ENCODE measurements around the gene RPS3A.

RPS3A gene

DNA sequence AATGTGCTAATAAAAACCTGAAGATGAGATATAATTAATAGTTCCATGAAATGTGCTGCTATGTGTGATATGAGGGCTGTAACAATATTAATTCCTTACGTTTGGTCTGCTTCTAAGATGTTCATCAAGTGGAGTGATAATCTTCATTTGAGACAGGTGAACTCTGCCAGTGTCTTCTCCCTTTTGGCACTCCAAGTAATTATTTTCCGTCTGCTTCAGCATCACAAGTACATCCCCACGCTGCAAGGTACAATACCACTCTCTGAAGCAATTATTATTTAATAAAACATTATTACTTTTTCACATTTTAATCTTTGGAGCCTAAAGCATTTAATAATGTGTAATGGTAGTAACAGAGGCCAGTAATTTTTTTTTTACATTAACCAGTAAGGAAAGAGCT is 44.4 kb downstream of the RPS3A start:
- H3K4me1 ChIP-seq (ENCODE audit: control insufficient read depth, insufficient read depth, low read length, poor library complexity, severe bottlenecking): no peaks in the 10 kb centered on the region
- no peaks in the 10 kb centered on the region for H3K36me3 ChIP-seq (ENCODE audit: control insufficient read depth, insufficient read depth, low read length)
- H3K9me3 ChIP-seq (ENCODE audit: control insufficient read depth, low read length): no peaks in the 10 kb centered on the region
- no peak overlapping the region for H3K27ac ChIP-seq (ENCODE audit: insufficient read depth, low read length, poor library complexity, severe bottlenecking)
- DNase-seq: no peak
- no peak overlapping the region for H3K4me3 ChIP-seq (ENCODE audit: insufficient read depth, low read depth, low read length, poor library complexity, severe bottlenecking)
- no peaks in the 10 kb centered on the region for H3K27me3 ChIP-seq (replicated peaks; ENCODE audit: control insufficient read depth, insufficient read depth, low read length, poor library complexity, severe bottlenecking)

DNA sequence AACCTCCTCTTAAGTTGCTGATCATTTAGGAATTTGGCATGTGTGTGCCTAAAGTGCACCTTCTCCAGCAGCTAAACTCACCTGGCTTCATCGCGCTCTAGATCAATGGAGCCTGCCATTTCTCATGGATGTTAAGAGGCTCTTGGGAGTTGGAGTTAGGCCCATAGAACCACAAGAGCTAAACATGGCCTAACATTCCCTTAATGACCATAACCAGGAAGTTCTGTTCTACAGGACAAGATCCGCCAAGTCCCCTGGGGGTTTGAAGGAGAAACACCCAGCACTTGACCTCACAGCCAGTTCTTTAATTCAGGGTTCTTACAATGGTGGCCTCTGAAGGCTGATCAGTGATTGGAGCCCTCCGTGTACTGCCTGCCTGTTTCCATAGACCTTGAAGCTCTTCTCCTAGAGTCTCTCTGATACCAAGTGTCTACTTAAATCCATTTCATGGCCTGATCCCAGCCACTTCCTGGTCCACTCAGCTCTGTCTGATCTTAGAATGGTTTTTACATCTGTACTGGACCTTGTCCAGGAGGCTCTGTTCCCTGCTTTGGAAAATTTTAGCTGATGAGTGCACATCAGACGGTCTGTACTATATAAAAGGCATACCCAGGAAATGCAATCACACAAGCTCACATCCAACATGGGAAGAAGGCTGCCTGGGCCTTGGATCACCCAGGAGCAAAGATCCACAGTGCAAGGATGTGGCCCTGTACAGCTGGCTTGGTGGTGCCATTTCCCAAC is 45.1 kb downstream of the RPS3A start:
- H3K36me3 ChIP-seq (ENCODE audit: control insufficient read depth, insufficient read depth, low read length): no peaks in the 10 kb centered on the region
- no peak for DNase-seq

DNA sequence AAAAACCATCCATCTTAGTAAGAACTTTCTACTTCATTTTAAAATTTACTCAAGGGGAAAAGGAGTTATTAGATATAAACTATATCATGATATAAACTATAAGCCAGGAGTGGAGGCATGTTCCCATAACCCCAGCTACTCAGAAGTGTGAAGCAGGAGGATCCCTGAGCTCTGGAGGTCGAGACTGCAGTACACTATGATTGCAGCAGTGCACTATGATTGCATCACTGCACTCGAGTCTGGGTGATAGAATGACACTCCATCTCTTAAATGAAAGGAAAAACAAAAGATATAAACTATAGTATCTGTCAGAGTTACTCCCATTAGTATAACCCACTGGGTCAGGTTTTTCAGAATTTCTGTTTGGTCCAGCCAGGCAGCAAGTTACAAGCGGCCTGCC is 47.6 kb downstream of the RPS3A start:
- Histone ChIP-seq H3K36me3 (ENCODE audit: control insufficient read depth, insufficient read depth, low read length) (no peaks in the 10 kb centered on the region), H3K9me3 (ENCODE audit: control insufficient read depth, low read length) (no peaks in the 10 kb centered on the region), H3K4me1 (ENCODE audit: control insufficient read depth, insufficient read depth, low read length, poor library complexity, severe bottlenecking) (no peaks in the 10 kb centered on the region), H3K27ac (ENCODE audit: insufficient read depth, low read length, poor library complexity, severe bottlenecking) (no peak overlapping the region), H3K27me3 (replicated peaks; ENCODE audit: control insufficient read depth, insufficient read depth, low read length, poor library complexity, severe bottlenecking) (no peaks in the 10 kb centered on the region), H3K4me3 (ENCODE audit: insufficient read depth, low read depth, low read length, poor library complexity, severe bottlenecking) (no peak overlapping the region)
- no peak for DNase-seq

More for the DNA sequence above, 45.1 kb downstream of the RPS3A start:
- Histone ChIP-seq H3K27me3 (replicated peaks; ENCODE audit: control insufficient read depth, insufficient read depth, low read length, poor library complexity, severe bottlenecking) (no peaks in the 10 kb centered on the region), H3K4me3 (ENCODE audit: insufficient read depth, low read depth, low read length, poor library complexity, severe bottlenecking) (no peak overlapping the region), H3K4me1 (ENCODE audit: control insufficient read depth, insufficient read depth, low read length, poor library complexity, severe bottlenecking) (no peaks in the 10 kb centered on the region), H3K9me3 (ENCODE audit: control insufficient read depth, low read length) (no peaks in the 10 kb centered on the region), H3K27ac (ENCODE audit: insufficient read depth, low read length, poor library complexity, severe bottlenecking) (no peak overlapping the region)

DNA sequence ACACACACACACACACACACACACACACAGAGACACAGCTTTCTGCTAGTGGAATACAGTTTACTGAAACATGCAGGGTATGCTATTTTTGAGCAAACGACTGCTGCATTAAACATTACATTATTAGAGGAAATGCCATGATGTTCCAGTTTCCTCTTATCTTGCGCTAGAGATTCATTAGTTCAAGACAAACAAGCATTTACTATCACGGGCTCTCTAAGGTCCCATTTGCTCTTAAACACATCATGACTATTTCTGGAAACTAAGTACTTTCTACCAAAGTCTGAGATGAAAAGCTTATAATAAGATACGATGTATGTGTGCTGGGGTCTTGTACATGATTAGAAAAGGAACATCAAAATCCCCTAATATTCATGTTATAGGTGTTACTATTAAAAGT is 48.8 kb downstream of the RPS3A start:
- Histone ChIP-seq H3K27me3 (replicated peaks; ENCODE audit: control insufficient read depth, insufficient read depth, low read length, poor library complexity, severe bottlenecking) (no peaks in the 10 kb centered on the region), H3K4me3 (ENCODE audit: insufficient read depth, low read depth, low read length, poor library complexity, severe bottlenecking) (no peak overlapping the region), H3K9me3 (ENCODE audit: control insufficient read depth, low read length) (no peaks in the 10 kb centered on the region), H3K27ac (ENCODE audit: insufficient read depth, low read length, poor library complexity, severe bottlenecking) (no peak overlapping the region), H3K4me1 (ENCODE audit: control insufficient read depth, insufficient read depth, low read length, poor library complexity, severe bottlenecking) (no peaks in the 10 kb centered on the region), H3K36me3 (ENCODE audit: control insufficient read depth, insufficient read depth, low read length) (no peaks in the 10 kb centered on the region)
- no peak for DNase-seq

- Histone ChIP-seq H3K9me3 (ENCODE audit: control insufficient read depth, low read length) (no peaks in the 10 kb centered on the region), H3K4me1 (ENCODE audit: control insufficient read depth, insufficient read depth, low read length, poor library complexity, severe bottlenecking) (no peaks in the 10 kb centered on the region), H3K4me3 (ENCODE audit: insufficient read depth, low read depth, low read length, poor library complexity, severe bottlenecking) (no peak overlapping the region), H3K27ac (ENCODE audit: insufficient read depth, low read length, poor library complexity, severe bottlenecking) (no peak overlapping the region), H3K27me3 (replicated peaks; ENCODE audit: control insufficient read depth, insufficient read depth, low read length, poor library complexity, severe bottlenecking) (no peaks in the 10 kb centered on the region), H3K36me3 (ENCODE audit: control insufficient read depth, insufficient read depth, low read length) (no peaks in the 10 kb centered on the region)
- no peak for DNase-seq
Measured at GRCh38 chr4:151150821-151151580, 51.6 kb downstream of the RPS3A start.

- H3K9me3 ChIP-seq (ENCODE audit: control insufficient read depth, low read length): no peaks in the 10 kb centered on the region
- no peaks in the 10 kb centered on the region for H3K27me3 ChIP-seq (replicated peaks; ENCODE audit: control insufficient read depth, insufficient read depth, low read length, poor library complexity, severe bottlenecking)
- H3K4me3 ChIP-seq (ENCODE audit: insufficient read depth, low read depth, low read length, poor library complexity, severe bottlenecking): no peak overlapping the region
- H3K27ac ChIP-seq (ENCODE audit: insufficient read depth, low read length, poor library complexity, severe bottlenecking): no peak overlapping the region
- DNase-seq: no peak
- no peaks in the 10 kb centered on the region for H3K36me3 ChIP-seq (ENCODE audit: control insufficient read depth, insufficient read depth, low read length)
- H3K4me1 ChIP-seq (ENCODE audit: control insufficient read depth, insufficient read depth, low read length, poor library complexity, severe bottlenecking): no peaks in the 10 kb centered on the region
Measured at GRCh38 chr4:151152028-151152427, 52.6 kb downstream of the RPS3A start.

DNA sequence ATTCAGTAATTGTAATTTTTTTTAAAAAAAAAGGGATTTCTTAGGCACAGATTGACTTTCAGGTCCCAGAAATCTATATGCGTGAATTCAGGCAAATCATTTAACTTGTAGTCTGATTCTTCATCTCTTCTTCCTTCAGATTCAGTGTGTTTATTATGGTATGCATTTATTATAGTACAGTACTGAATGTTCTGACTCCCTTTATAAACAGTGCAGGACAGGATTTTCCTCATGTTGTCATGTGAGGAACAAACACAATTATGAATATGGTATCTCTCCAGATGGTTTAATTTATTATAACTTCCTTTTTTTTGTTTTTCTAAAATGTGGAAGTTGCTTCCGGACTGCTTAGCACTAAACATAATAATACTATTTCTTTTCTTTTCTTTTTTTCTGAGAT is 54.2 kb downstream of the RPS3A start:
- no peaks in the 10 kb centered on the region for H3K27me3 ChIP-seq (replicated peaks; ENCODE audit: control insufficient read depth, insufficient read depth, low read length, poor library complexity, severe bottlenecking)
- no peak for DNase-seq
- no peaks in the 10 kb centered on the region for H3K36me3 ChIP-seq (ENCODE audit: control insufficient read depth, insufficient read depth, low read length)
- no peak overlapping the region for H3K4me3 ChIP-seq (ENCODE audit: insufficient read depth, low read depth, low read length, poor library complexity, severe bottlenecking)
- H3K27ac ChIP-seq (ENCODE audit: insufficient read depth, low read length, poor library complexity, severe bottlenecking): no peak overlapping the region
- no peaks in the 10 kb centered on the region for H3K4me1 ChIP-seq (ENCODE audit: control insufficient read depth, insufficient read depth, low read length, poor library complexity, severe bottlenecking)
- H3K9me3 ChIP-seq (ENCODE audit: control insufficient read depth, low read length): no peaks in the 10 kb centered on the region
